ENCODE results near the gene PATJ.

Gene PATJ

GRCh38 chr1:61732726-61733125 is 9.6 kb upstream of the PATJ start:
- Histone ChIP-seq H3K27ac (peak overlapping the region; percentile 33), H3K36me3 (no peaks in the 10 kb centered on the region), H3K27me3 (no peaks in the 10 kb centered on the region), H3K4me3 (ENCODE audit: low read depth in 1 of 2, low read length in 1 of 2) (no peak overlapping the region), H3K4me1 (ENCODE audit: control insufficient read depth in 1 of 2, insufficient read depth in 1 of 2, low read depth in 1 of 2, low read length in 1 of 2) (peaks cover 14 to 15% of the 10 kb centered on the region in 2 experiments), H3K9me3 (no peaks in the 10 kb centered on the region)
- TF ChIP-seq CTCF (IDR thresholded peaks at IDR 0.05) = no peak

GRCh38 chr1:61740751-61741700 is 1.3 kb upstream of the PATJ start:
- H3K36me3 ChIP-seq = no peaks in the 10 kb centered on the region
- H3K4me3 ChIP-seq (ENCODE audit: low read depth in 1 of 2, low read length in 1 of 2) = peak overlapping the region in 1 of 2 experiments; percentile 61
- peaks cover 7 to 15% of the 10 kb centered on the region in 2 experiments for H3K4me1 ChIP-seq (ENCODE audit: control insufficient read depth in 1 of 2, insufficient read depth in 1 of 2, low read depth in 1 of 2, low read length in 1 of 2)
- peaks cover 34% of the 10 kb centered on the region for H3K27me3 ChIP-seq
- TF ChIP-seq CTCF (IDR thresholded peaks at IDR 0.05) = no peak
- no peaks in the 10 kb centered on the region for H3K9me3 ChIP-seq
- H3K27ac ChIP-seq = no peak overlapping the region

GRCh38 chr1:61742620-61743430 is 545 bp downstream of the PATJ start:
- Histone ChIP-seq H3K4me1 (ENCODE audit: control insufficient read depth in 1 of 2, insufficient read depth in 1 of 2, low read depth in 1 of 2, low read length in 1 of 2) (peaks cover 7 to 15% of the 10 kb centered on the region in 2 experiments), H3K4me3 (ENCODE audit: low read depth in 1 of 2, low read length in 1 of 2) (peak overlapping the region; percentile 61 to 90), H3K27me3 (peaks cover 34% of the 10 kb centered on the region), H3K36me3 (no peaks in the 10 kb centered on the region), H3K9me3 (no peaks in the 10 kb centered on the region), H3K27ac (no peak overlapping the region)
- TF ChIP-seq CTCF (IDR thresholded peaks at IDR 0.05) = no peak

- H3K27me3 ChIP-seq = peaks cover 34% of the 10 kb centered on the region
- H3K27ac ChIP-seq = no peak overlapping the region
- no peak for TF ChIP-seq CTCF (IDR thresholded peaks at IDR 0.05)
- H3K4me1 ChIP-seq (ENCODE audit: control insufficient read depth in 1 of 2, insufficient read depth in 1 of 2, low read depth in 1 of 2, low read length in 1 of 2) = peaks cover 7 to 15% of the 10 kb centered on the region in 2 experiments
- no peak overlapping the region for H3K4me3 ChIP-seq (ENCODE audit: low read depth in 1 of 2, low read length in 1 of 2)
- no peaks in the 10 kb centered on the region for H3K36me3 ChIP-seq
- H3K9me3 ChIP-seq = no peaks in the 10 kb centered on the region
Observed at GRCh38 chr1:61743431-61743705, 1.1 kb downstream of the PATJ start.

- Histone ChIP-seq H3K36me3 (no peaks in the 10 kb centered on the region), H3K9me3 (no peaks in the 10 kb centered on the region), H3K27me3 (peaks cover 34% of the 10 kb centered on the region), H3K4me3 (ENCODE audit: low read depth in 1 of 2, low read length in 1 of 2) (no peak overlapping the region), H3K4me1 (ENCODE audit: control insufficient read depth in 1 of 2, insufficient read depth in 1 of 2, low read depth in 1 of 2, low read length in 1 of 2) (peaks cover 7 to 15% of the 10 kb centered on the region in 2 experiments), H3K27ac (no peak overlapping the region)
- TF ChIP-seq CTCF (IDR thresholded peaks at IDR 0.05) = no peak
Observed at GRCh38 chr1:61743716-61744580, 1.7 kb downstream of the PATJ start.

Measured in neutrophil (primary cell).